Esophagus muscularis mucosa (tissue), 4 donors: Measurements from ENCODE around the gene TAF6.

Source experiments
- CTCF ChIP-seq, 3 experiments: fragments of 200-600 bp in 2 of 3; fragments of 450-650 bp in 1 of 3; sonication (generic) in 2 of 3; IDR thresholded peaks; one replicate each; pipeline ENCODE4 v1.5.1; 2017 to 2019; ENCODE audit warnings: antibody characterized with exemption in 3 of 3, mild to moderate bottlenecking in 2 of 3, moderate library complexity in 1 of 3
- EP300 ChIP-seq: sonication (generic); formaldehyde crosslinking; IDR thresholded peaks from one replicate; pipeline ENCODE4 v1.6.1; 2017; ENCODE audit warnings: antibody characterized with exemption
- POLR2AphosphoS5 ChIP-seq, 2 donors: sonication (generic); formaldehyde crosslinking; IDR thresholded peaks; one replicate each; pipeline ENCODE4 v1.6.1; 2017; ENCODE audit warnings: antibody characterized with exemption in 2 of 2

GRCh38 chr7:100148559-100149328, 29.6 kb upstream of the TAF6 start, which contains the start of gene LAMTOR4:
- TF ChIP-seq CTCF (IDR thresholded peaks at IDR 0.05) = peak in 1 of 3 experiments; percentile 25
- TF ChIP-seq POLR2AphosphoS5 (IDR thresholded peaks at IDR 0.05) = peak; percentile 90 to 97
- TF ChIP-seq EP300 = no peak
